Uterus (tissue), 2 donors: ENCODE results near the gene CAMK2N1.

Source experiments
- POLR2A ChIP-seq, 2 donors: fragments of 450-650 bp; IDR thresholded peaks; one replicate each; pipeline ENCODE4 v1.6.1; 2016; ENCODE audit warnings: antibody characterized with exemption in 2 of 2, mild to moderate bottlenecking in 1 of 2, moderate library complexity in 1 of 2
- TF ChIP-seq, protein P1 (sequence below), 4 experiments: fragments of 200-600 bp in 2 of 4; fragments of 450-650 bp in 2 of 4; sonication (generic) in 2 of 4; IDR thresholded peaks; one replicate each; pipeline ENCODE4 v1.5.1; 2016 to 2019; ENCODE audit warnings: antibody characterized with exemption in 4 of 4, mild to moderate bottlenecking in 2 of 4, moderate library complexity in 1 of 4

DNA sequence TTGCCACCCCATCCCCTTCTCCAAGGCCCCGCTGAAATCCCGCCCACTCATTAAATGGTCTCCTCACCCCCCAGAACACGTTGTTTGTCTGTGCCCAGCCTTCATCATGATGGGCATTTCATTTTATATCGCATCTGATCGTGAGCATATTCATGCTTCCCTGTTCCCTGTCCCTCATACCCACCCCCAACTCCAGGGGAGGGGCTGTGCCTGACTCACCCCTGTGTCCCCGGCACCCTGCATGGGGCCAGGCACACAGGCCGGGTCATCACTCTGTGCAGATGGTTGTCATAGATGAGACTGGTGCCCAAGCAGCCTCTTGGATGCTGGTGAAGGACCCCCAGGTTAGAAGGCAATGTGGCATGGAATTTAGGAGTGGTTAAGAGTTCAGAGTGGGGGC is 11.0 kb downstream of the CAMK2N1 start:
- TF ChIP-seq POLR2A (IDR thresholded peaks at IDR 0.05), result no peak
- TF ChIP-seq, protein P1, sequence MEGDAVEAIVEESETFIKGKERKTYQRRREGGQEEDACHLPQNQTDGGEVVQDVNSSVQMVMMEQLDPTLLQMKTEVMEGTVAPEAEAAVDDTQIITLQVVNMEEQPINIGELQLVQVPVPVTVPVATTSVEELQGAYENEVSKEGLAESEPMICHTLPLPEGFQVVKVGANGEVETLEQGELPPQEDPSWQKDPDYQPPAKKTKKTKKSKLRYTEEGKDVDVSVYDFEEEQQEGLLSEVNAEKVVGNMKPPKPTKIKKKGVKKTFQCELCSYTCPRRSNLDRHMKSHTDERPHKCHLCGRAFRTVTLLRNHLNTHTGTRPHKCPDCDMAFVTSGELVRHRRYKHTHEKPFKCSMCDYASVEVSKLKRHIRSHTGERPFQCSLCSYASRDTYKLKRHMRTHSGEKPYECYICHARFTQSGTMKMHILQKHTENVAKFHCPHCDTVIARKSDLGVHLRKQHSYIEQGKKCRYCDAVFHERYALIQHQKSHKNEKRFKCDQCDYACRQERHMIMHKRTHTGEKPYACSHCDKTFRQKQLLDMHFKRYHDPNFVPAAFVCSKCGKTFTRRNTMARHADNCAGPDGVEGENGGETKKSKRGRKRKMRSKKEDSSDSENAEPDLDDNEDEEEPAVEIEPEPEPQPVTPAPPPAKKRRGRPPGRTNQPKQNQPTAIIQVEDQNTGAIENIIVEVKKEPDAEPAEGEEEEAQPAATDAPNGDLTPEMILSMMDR (IDR thresholded peaks at IDR 0.05), result no peak
